ENCODE measurements around the gene APOL1.
"Not testable (repeated sequence)": the region's sequence is repeated elsewhere in the genome, so short reads cannot be mapped to it uniquely, and the experiment has no call there.

Gene APOL1

GRCh38 chr22:36267058-36267457, 14.1 kb downstream of the APOL1 start:
- no peak for DNase-seq (ENCODE audit: low spot score)

DNA sequence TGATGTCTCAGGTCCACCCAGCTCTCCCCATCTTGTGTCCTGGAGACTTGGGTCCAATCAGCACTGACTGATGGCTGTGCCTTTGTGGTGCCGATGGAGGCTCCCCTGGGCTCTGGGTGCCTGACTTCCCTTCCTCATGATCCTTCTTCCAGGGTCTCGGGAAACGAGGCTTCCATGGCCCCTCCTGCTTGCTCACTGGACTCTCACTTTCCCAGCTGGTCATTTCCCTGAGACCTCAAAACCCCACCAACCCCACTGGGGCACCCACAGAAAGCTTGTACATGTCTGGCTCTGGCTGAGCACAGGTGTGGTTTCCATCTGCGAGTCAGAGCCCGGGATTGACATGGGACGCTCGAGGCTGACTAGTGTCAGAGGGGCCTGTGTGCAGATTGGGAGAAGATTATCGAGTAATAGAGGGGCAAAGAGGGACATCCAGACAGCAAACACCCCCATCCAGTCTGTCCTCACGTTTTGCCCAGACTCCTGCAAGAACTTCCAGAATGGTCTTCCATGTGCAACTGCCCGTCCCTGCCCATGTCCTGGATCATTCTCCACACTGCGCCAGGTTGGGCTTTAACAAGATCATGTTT, 15.1 kb downstream of the APOL1 start:
- no peak for DNase-seq (ENCODE audit: low spot score)

- not testable (repeated sequence) for DNase-seq (ENCODE audit: low spot score)
Measured at GRCh38 chr22:36271231-36271630, 18.3 kb downstream of the APOL1 start.

- not testable (repeated sequence) for DNase-seq (ENCODE audit: low spot score)
Measured at GRCh38 chr22:36271951-36272350, 19.0 kb downstream of the APOL1 start.

- DNase-seq (ENCODE audit: low spot score) = no peak
Measured at GRCh38 chr22:36274531-36274930, 21.6 kb downstream of the APOL1 start.

DNA sequence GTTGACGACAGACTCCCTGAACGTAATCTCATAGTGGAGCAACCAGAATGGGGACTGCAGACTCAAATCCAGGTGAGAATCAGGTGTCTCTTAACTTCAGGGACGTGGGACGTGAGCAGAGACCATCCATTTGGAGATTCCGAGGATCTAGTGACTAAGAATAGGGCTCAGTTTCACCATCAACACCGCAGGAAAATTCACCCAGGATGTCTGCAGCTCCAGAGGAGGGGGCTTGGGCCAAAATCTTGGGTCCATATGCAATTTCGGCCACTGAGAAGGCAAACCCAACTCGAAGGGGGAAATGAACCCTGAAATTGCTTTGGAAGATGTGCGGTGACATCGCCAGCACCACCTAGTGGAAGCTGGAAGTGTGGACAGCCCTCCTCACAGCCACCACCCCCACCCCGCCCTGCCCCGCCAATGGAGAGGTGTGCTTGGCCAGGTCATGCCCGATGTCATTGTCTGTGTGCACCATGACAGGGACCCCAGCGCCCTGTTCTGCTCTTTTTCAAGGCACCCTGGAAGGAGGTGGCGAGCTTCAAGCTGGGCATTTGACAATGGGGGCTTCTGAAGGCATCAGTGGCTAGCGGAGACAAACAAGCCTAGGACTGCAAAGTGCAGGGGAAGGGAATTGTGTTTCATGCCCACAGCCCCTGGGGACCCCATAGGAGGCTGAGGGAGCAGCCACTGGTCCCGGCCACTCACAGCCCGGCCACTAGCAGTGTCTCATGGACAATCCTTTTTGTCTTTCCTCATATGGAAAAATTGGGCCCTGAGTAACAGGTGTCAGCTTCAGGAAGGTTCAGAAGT, 24.8 kb downstream of the APOL1 start:
- peak; percentile 84 for DNase-seq (ENCODE audit: low spot score)

DNA sequence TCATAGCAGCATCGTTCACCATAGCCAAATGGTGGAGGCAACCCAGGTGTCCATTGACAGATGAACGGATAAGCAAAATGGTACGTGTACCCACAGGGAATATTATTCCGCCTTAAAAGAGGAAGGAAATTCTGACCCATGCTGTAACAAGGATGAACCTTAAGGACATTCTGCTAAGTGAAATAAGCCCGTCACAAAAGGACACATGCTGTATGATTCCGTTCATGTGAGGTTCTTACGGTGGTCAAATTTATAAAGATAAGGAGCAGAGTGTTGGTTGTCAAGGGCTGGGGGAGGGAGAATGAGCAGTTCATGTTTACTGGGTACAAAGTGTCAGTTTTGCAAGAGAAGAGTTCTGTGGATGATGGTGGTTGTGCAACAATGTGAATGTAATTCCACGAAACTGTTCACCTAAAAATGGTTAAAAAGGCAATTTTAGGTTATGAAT, 26.3 kb downstream of the APOL1 start:
- no peak for DNase-seq (ENCODE audit: low spot score)

- DNase-seq (ENCODE audit: low spot score) = no peak
Measured at GRCh38 chr22:36280379-36280778, 27.4 kb downstream of the APOL1 start.

DNA sequence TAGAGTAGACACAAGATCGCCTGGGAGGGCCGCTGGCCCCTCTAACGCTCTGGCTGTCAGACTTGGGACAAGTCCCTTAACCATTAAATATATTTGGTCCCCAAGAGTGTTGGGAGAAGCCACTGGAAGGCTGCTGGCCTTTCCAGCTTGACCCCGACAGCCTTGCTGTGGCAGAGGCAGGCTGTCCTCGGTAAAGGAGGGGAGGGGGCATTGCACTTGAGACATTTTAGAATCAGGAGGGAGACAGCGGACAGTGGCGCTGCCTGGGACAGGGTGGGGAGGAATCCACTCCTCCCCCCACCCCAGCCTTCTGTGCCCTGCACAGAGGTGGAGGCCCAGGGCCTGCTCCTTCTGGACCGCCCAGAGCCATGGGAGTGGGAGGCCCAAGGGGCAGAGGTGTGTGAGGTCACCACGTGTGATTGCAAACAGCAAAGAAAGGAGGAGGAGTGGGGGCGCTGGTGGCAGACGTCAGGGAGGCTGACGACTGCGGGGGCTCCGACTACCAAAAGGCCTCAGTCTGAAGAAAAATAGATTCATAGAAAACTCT, 28.9 kb downstream of the APOL1 start:
- no peak for DNase-seq (ENCODE audit: low spot score)

DNA sequence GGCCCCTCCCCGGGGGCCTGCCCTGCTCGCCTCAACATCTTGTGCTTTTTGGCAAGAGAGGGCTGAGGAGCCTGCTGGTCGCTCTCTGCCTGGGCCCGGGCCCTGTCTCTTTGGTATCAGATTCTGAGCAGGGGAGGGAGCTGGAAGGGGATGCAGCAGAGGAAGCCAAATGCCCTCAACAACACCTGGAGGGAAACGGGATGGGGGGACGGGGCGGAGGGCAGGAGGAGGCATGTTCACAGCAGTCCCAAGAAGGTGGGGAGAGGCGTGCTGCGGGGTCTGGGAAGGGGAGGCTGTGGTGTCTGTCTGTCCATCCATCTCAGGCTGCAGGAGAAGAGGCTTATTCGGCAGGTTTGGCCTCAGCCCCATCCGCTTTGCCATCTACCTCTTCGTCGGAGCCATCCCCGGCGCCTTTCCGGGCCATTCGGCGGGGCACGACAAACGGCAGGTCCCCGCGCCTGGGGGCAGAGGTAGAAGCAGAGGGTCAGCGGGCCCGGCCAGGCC, 29.4 kb downstream of the APOL1 start:
- no peak for DNase-seq (ENCODE audit: low spot score)

DNA sequence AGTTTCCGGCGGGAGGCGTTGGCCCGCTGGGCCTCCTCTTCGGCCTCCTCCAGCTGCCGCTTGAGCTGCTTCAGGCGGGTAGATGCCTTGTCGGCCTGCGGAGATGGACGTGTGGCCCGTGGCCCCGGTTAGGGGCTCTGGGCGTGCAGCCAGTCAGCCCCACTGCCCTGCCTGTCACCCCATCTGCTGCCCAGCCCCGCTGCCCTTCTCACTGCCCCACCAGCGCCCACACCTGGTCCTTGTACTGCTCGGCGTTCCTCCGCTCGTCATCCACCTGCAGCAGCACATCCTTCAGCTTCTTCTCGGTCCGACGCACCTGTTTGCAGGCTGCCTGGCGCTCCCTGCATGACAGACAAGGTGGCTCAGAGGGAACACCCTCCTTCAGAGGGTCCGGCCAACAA, 31.2 kb downstream of the APOL1 start:
- no peak for DNase-seq (ENCODE audit: low spot score)

DNA sequence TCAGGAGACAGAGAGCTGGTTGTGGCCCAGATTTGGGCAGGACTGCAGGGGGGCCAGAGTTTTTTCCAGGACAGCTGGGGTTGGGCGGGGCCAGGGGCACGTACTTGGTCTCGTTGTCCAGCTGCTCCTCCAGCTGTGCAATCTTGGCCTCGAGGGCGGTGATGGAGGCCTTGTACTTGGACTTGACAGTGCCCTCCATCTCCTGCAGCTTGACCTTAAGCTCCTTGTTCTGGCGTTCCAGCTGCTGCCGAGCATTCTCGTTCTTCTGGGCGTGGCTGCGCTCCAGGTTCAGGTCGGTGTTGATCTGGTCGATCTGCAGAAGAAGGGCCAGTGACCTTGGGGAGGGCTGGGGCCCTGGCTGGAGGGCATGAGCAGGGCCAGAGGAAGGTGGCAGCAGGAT, 32.1 kb downstream of the APOL1 start:
- DNase-seq (ENCODE audit: low spot score) = no peak

DNA sequence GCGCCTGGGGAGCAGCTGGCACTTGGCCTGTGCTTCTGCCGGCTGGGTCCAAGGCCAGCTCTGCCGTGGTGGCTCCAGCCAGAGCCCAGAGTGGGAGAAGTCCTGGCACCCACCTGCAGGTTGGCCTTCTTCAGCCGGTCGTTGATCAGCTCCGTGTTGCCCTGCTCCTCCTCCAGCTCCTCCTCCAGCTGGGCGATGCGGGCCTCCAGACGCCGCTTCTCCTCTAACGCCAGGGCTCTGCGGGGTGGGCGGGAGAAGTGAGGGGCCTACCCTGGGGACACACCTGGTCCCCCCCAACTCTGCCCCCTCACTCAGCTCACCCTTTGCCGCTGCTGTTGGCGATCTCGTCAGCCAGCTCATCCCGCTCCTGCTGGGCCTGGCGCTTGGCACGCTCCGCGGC, 32.6 kb downstream of the APOL1 start:
- DNase-seq (ENCODE audit: low spot score) = no peak

DNA sequence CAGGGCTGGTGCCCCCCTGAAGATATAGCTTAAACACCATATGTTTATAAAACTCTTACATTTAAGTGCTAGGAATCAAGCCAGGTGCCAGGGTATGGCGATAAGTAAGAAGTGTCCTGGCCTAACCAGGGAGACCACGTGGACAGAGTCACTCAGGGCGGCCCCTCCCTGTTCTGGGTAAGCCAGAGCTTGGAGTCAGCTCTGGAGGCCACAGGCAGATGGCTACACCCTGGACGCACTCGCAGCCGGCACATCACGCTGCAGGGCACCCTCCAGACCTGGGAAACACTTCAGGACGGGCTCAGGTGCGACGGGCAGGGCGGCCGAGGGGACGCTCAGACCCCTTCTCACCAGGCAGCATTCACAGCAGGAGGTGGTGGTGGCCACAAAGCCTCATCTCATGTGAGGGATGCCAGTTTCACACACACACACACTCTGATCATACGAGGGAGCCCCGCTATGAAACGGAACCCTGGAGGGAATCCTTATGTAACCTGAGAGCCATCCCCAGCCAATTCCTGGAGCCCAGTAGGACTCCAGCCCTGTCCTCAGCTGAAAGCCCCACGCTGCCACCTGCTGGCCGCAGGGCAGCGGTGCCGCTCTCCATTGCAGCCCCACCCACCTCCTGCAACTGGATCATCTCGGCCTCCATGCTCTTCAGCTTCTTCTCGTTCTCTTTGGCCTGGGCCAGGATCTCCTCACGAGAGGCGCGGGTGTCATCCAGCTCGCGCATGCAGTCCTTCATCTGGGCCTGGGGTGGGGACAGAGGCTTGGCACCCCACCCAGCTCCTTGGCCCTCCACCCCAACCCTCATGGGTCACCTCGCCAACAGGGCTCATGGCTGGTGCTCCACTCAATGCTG, 33.4 kb downstream of the APOL1 start:
- DNase-seq (ENCODE audit: low spot score) = peak; percentile 93

DNA sequence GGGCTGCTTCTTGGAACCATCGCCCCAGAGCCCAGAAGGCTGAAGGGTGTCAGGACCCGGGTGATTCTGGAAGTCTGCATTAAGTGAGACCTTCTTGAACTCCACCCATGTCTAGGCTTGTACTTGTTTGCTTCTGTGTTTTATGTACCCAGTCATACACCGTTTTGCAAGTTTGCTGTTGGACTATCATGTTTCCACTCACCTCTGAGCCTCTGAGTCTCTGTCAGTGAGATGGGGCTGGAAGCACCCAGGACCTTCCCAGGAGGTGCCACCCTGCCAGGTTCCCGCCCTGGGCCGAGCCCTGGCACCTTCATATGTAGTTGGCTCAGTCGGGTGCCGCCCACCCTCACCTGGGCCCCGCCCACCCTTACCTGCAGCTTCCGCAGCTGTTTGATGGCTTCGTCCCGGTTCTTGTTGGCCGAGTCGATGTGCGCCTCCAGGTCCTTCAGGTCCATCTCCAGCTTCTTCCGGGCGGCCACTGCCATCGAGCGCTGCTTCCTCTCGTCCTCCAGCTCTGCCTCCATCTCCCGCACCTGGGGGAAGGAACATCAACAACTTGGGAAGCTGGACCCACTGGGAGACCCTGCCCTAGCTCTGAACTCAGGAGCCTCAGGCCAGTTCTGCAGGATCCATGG, 35.1 kb downstream of the APOL1 start:
- DNase-seq (ENCODE audit: low spot score) = no peak

GRCh38 chr22:36288571-36289405, 35.9 kb downstream of the APOL1 start:
- no peak for DNase-seq (ENCODE audit: low spot score)

GRCh38 chr22:36289406-36289870, 36.5 kb downstream of the APOL1 start:
- no peak for DNase-seq (ENCODE audit: low spot score)

DNA sequence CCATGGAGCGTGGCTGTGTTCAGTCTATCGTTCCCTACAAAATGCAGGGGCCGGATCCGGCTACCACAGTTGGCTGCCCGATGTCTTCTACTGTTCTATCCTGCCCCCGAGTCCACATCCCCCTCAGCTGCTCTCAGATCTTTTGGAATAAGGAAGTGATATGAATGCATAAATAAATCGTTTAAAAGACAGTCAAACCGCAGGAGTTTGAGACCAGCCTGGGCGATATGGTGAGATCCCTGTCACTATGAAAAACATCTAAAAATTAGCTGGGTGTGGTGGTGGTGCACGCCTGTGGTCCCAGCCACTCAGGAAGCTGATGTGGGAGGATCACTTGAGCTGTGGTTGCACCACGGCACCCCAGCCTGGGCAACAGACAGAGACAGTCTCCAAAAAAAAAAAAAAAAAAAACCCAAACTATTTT, 37.0 kb downstream of the APOL1 start:
- not testable (repeated sequence) for DNase-seq (ENCODE audit: low spot score)

- not testable (repeated sequence) for DNase-seq (ENCODE audit: low spot score)
Measured at GRCh38 chr22:36290391-36291075, 37.6 kb downstream of the APOL1 start.
